ENCODE results near the gene TNFRSF13B. TPM values are rescaled to one million over a fixed set of nuclear protein-coding genes. Genes with fewer than 3 reads are reported as not detected.

Gene TNFRSF13B
- total RNA-seq, 1 experiment from 2014 or later: 0.28 TPM

DNA sequence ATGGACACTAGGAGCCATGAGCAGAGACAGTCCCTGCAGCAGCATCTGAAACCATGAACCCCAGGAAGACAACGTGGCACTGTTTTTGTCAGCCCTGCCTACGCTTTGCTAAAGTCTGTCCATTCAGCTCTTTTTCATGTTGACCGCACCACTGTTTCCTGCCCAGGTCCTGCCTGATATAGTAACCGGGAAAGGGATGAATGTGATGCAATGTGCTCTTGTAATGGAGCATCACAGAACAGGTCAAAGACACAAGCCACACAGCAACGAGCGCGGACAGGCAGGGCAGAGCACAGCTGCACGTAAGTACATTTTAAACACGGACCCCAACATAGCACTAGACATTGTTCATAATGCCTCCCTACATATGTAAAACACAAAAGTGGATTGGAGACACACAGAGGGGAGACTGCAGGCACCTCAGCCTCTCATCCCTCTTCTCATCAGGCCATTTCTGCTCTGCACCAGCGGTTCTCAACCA, 16.9 kb upstream of the TNFRSF13B start:
- H3K4me2 ChIP-seq (ENCODE audit: insufficient read depth, insufficient read length, low read length): no peak overlapping the region

More for the DNA sequence above, 16.9 kb upstream of the TNFRSF13B start:
- H2BK15ac ChIP-seq (ENCODE audit: low read depth, low read length): no peak overlapping the region
- Mint-ChIP-seq H3K9me3 (no peaks in the 10 kb centered on the region), H3K4me1 (peaks cover 4 to 7% of the 10 kb centered on the region in 2 experiments), H3K27me3 (ENCODE audit: low read depth) (no peaks in the 10 kb centered on the region), H3K36me3 (ENCODE audit: insufficient read depth in 1 of 3, low read depth in 3 of 3) (no peaks in the 10 kb centered on the region; a peak in 1 of 7 replicates), H3K4me3 (no peak overlapping the region), H3K27ac (no peak overlapping the region)
- no peak overlapping the region for H4K91ac ChIP-seq (ENCODE audit: insufficient read length, low read depth, low read length)
- H2AFZ ChIP-seq (ENCODE audit: low read length): no peak overlapping the region
- TF ChIP-seq, protein P1, sequence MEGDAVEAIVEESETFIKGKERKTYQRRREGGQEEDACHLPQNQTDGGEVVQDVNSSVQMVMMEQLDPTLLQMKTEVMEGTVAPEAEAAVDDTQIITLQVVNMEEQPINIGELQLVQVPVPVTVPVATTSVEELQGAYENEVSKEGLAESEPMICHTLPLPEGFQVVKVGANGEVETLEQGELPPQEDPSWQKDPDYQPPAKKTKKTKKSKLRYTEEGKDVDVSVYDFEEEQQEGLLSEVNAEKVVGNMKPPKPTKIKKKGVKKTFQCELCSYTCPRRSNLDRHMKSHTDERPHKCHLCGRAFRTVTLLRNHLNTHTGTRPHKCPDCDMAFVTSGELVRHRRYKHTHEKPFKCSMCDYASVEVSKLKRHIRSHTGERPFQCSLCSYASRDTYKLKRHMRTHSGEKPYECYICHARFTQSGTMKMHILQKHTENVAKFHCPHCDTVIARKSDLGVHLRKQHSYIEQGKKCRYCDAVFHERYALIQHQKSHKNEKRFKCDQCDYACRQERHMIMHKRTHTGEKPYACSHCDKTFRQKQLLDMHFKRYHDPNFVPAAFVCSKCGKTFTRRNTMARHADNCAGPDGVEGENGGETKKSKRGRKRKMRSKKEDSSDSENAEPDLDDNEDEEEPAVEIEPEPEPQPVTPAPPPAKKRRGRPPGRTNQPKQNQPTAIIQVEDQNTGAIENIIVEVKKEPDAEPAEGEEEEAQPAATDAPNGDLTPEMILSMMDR (conservative IDR thresholded peaks at IDR 0.05): no peak
- H2BK5ac ChIP-seq (ENCODE audit: insufficient read length, low read length): no peak overlapping the region
- no peak overlapping the region for H3K4ac ChIP-seq (ENCODE audit: low read depth, low read length)
- H4K20me1 ChIP-seq (ENCODE audit: control insufficient read depth, insufficient read depth, insufficient read length): no peaks in the 10 kb centered on the region
- H2BK120ac ChIP-seq (ENCODE audit: low read depth, low read length, poor library complexity, severe bottlenecking): no peak overlapping the region
- no peak overlapping the region for H3K27ac ChIP-seq (ENCODE audit: insufficient read length, low read depth, low read length)
- H3K14ac ChIP-seq (ENCODE audit: insufficient read depth, low read length): no peak overlapping the region
- no peaks in the 10 kb centered on the region for H3K79me1 ChIP-seq (ENCODE audit: insufficient read depth, low read depth, low read length, poor library complexity, severe bottlenecking)
- no peaks in the 10 kb centered on the region for H3K27me3 ChIP-seq (ENCODE audit: insufficient read depth, low read length)
- no peak overlapping the region for H2BK12ac ChIP-seq (ENCODE audit: insufficient read length, low read depth, low read length)
- H3K4me1 ChIP-seq (ENCODE audit: insufficient read depth, low read length): no peaks in the 10 kb centered on the region
- H4K8ac ChIP-seq (replicated peaks; ENCODE audit: insufficient read length, low read depth, low read length): no peak overlapping the region
- H3K56ac ChIP-seq (ENCODE audit: insufficient read length, low read depth, low read length): no peak overlapping the region
- H2BK20ac ChIP-seq (ENCODE audit: low read depth, low read length, poor library complexity, severe bottlenecking): no peak overlapping the region
- no peak overlapping the region for H3K23ac ChIP-seq (ENCODE audit: insufficient read length, low read depth, low read length)
- no peaks in the 10 kb centered on the region for H3K79me2 ChIP-seq (ENCODE audit: insufficient read depth, low read length)
- no peak overlapping the region for H3K9ac ChIP-seq (ENCODE audit: extremely low read depth, insufficient read length, low read length)
- H2AK5ac ChIP-seq (ENCODE audit: insufficient read length, low read length): no peak overlapping the region
- no peak for DNase-seq
- no peak overlapping the region for H3K18ac ChIP-seq (ENCODE audit: insufficient read length, low read depth, low read length)
- no peak overlapping the region for H3T11ph ChIP-seq (ENCODE audit: low read length)
- H3K23me2 ChIP-seq (ENCODE audit: insufficient read length, low read depth, low read length, poor library complexity, severe bottlenecking): no peaks in the 10 kb centered on the region
- H3K9me3 ChIP-seq (ENCODE audit: control insufficient read depth, low read depth, low read length): no peaks in the 10 kb centered on the region
- WGBS (ENCODE audit: extremely low coverage, insufficient read length, low lambda C conversion rate): no CpG with 5 or more reads among the region's 10 CpGs
- H4K5ac ChIP-seq (ENCODE audit: insufficient read length, low read depth, low read length): no peak overlapping the region

Measured in H9 (cell line).